GM13977 (cell line): ENCODE results near the gene SECTM1.

ENCODE experiments used
- DNase-seq: peaks from one replicate; pipeline ENCODE4 v3.0.0; 2012; ENCODE audit warnings: low spot score
- CTCF ChIP-seq: IDR thresholded peaks from 2 replicates; pipeline ENCODE4 v1.5.1; 2012; ENCODE audit warnings: mild to moderate bottlenecking, control low read depth; ENCODE audit not compliant: insufficient read depth; ENCODE audit errors: extremely low read depth, missing control alignments
- in situ Hi-C: fragments of 300-500 bp; cut with MboI; formaldehyde crosslinking; loops from one replicate; pipeline ENCODE4 v1.12.0; 2022; ENCODE audit warnings: low sequenced_read_pairs, low pct_unique_long_range_greater_than_20kb, mixed read lengths, inconsistent platforms; ENCODE audit not compliant: unreplicated experiment

Gene SECTM1

GRCh38 chr17:82328994-82329507, 4.5 kb downstream of the SECTM1 start:
- no peak for DNase-seq
- in situ Hi-C loops: no loop called here
- no peak for TF ChIP-seq CTCF

GRCh38 chr17:82328141-82328993, 5.2 kb downstream of the SECTM1 start:
- in situ Hi-C loops: no loop called here
- no peak for DNase-seq
- no peak for TF ChIP-seq CTCF

- no peak for DNase-seq
- TF ChIP-seq CTCF: no peak
- in situ Hi-C loops: no loop called here
These were observed 5.8 kb downstream of the SECTM1 start for GRCh38 chr17:82327757-82328140.

GRCh38 chr17:82327289-82327688, 6.3 kb downstream of the SECTM1 start:
- in situ Hi-C loops: no loop called here
- no peak for DNase-seq
- TF ChIP-seq CTCF: no peak

GRCh38 chr17:82325286-82326180, 8.0 kb downstream of the SECTM1 start:
- TF ChIP-seq CTCF: no peak

GRCh38 chr17:82324566-82325285, 8.8 kb downstream of the SECTM1 start:
- DNase-seq: no peak
- TF ChIP-seq CTCF: no peak
- in situ Hi-C loops: no loop called here

More at GRCh38 chr17:82325286-82326180, 8.0 kb downstream of the SECTM1 start:
- in situ Hi-C loops: no loop called here
- DNase-seq: no peak
